GM18858 (cell line): ENCODE data around the gene PRADC1.
A peak's percentile ranks its signal among the peaks of the same experiment; 100 is the strongest.
"Not testable (repeated sequence)": the region's sequence is repeated elsewhere in the genome, so short reads cannot be mapped to it uniquely, and the experiment has no call there.

ENCODE experiments used
- ATAC-seq: cut with Tn5 transposase; IDR thresholded peaks from one replicate; pipeline ENCODE4 v1.9.1; 2021; ENCODE audit not compliant: unreplicated experiment

PRADC1 gene

GRCh38 chr2:73233154-73233931 is at the start of gene PRADC1:
Gene PRADC1 (minus strand): TSS chr2:73233239. CDS start chr2:73233160, 79 bp downstream.
- peak; percentile 91 for ATAC-seq

DNA sequence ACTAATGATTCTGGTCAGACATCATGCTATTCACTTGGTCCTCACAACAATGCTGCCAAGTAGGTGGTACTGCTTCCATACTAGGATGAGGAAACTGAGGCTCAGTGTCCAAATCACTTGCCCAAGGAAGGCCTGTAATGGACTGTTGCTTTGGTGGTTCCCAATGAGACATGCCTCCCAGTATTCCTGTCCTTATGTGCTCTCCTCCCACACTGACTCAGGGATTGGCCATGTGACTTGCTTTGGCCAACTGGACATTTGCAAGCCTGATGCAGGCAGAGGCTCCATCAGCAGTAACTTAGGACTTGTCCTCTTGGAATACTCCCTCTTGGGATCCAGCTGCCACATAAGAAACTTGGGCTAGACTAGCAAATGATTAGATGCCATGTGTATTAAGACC is 48.2 kb upstream of the PRADC1 start:
- no peak for ATAC-seq

GRCh38 chr2:73279852-73280251 is 46.8 kb upstream of the PRADC1 start:
- no peak for ATAC-seq

- no peak for ATAC-seq
These were observed 39.2 kb upstream of the PRADC1 start for GRCh38 chr2:73272270-73272669.

GRCh38 chr2:73269686-73270465 is 36.8 kb upstream of the PRADC1 start:
- ATAC-seq: no peak

DNA sequence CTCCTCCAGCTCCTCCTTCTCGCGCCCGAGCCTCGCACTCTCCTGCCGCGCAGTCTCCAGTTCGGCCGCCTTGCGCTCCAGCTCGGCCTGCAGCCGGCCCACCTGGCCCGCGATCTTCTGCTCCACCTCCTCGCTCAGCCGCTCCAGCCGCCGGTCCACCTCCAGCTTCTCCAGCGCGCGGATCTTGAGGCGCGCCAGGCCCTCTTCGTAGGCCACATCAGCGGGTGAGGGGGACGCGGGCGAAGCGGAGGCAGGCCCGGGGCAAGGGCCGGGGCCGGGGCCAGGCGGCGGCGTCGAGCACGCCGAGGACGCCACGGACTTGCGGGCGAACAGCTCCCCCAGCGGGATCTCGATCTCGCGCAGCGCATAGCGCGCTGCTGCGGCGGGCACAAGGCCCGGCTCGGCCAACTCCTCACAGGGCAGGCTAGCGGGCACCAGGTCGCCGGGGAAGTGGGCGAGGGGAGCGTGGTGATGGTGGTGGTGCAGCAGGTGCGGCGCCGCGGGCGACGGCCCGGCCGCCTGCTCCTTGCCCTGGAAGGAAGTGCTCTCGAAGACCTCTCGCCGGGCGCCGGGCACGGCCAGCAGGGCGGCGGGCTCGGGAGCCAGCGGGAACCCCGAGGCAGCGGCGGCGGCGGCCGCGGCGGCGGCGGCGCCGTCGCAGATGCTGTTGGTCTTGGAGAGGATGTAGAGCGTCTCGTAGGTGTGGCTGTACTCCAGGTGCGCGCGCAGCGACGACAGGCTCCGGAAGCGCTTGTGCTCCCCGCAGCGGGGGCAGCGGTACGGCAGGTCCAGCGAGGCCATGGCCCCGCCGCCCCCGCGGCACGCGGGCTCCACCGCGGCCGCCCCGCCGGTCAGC is 36.0 kb upstream of the PRADC1 start:
- ATAC-seq: no peak

DNA sequence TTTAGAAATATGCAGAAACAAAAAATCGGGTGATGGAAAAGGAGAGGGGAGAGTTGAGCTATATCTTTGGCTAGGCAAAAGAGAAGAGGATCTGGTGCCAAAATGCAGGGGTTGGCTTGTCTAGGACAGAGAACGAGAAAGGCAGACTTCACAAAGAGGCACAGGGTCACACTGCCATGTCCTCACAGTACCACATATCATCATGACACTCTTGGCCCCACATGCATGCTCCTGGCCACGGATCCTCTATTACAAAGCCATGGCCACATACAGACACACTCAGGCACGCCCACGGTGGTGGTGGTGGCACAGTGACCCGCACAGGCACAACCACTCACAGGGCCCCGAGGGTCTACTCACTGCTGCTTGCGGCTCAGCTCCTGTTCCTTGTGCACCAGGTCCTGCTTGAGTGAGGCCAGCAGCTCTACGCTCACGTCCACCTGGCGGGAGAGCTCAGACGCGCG is 35.4 kb upstream of the PRADC1 start:
- no peak for ATAC-seq

DNA sequence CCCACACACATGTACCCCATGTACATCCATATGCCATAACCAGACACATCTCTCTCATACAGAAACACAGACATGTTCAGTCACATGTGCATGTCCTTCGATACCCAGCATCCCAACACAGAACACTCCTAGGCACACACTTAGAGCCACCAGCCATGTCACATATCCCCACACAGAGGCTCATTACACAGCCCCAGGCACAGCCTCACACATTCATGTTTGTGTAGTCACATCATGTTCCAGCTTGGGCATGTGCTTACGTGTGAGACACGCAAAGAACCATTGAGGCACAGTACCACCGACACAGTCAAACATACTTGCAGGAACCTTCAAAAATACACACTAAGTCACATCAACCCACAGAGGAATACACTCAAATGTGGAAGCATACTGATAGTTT is 34.0 kb upstream of the PRADC1 start:
- no peak for ATAC-seq

DNA sequence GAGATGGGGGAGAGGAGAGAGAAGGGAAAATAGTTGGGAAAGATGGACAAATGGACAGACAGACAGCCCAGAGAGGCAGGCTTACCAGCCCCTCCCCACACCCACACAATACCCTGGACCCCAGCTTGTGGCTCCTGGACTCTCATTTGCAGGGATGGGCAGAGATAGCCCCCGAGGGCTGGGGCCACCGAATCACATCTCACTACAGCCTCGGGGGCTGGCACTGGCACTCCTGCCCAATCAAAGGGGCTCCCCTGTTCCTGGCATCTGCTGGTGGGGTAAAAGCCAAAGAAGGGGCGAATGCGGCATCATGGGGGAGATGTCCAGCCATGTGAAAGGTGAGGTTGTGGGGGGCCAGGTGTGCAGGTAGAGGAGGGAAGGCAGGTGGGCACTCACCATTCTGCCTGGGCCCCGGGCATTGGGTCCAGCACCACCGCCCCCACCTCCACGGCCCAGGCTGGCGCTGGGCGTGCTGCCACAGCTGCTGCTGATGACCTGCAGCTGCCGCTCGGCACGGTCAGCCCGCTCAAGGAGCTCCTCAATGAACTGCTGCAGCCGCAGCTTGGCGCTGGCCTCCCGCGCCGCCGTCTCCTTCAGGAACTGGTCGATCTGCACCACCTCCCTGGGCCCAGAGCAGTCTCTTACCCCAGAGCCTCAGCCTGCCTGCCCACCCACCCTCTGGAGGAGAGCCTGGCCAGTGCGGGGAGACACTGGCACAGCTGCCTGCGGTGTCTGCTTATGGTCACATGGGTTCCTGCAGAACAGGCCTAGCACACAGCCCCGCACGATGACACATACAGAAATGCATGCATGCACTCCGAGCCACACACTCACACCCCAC is 33.2 kb upstream of the PRADC1 start:
- ATAC-seq: no peak

DNA sequence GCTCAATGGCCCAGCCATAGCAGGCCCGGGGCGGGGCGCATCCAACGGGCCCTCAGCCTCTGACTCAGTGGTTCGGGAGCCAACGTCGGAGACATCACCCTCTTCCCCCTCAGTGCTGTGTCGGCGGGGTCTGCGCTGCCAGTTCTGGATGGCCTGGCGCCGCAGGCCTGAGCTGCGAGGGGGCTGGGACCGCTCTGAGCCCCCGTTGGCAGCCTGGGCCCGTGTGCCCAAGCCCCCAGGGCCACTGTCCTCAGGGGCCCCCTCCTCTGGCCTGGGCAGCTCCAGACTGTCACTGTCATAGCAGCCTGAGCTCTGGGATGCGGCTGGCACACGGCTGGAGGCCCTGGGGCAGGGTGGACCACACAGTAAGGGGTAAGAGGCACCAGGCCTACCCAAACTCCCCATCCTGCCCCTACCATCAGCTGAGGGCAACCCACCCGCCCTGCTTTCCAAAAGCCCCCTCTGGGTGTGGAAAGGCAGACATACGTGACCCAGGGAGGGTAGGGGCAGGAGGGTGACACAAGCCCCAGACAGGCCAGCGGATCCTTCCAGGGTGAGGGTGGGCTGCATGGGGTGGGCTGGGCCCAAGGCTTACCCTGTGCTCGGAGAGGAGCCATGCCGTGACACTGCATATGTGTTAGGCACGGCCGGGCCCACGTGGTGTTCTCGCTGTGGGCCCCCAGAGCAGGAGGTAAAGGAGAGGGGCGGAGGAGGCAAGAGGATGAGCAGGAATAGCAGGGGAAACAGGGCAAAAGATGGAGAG is 32.4 kb upstream of the PRADC1 start:
- no peak for ATAC-seq

DNA sequence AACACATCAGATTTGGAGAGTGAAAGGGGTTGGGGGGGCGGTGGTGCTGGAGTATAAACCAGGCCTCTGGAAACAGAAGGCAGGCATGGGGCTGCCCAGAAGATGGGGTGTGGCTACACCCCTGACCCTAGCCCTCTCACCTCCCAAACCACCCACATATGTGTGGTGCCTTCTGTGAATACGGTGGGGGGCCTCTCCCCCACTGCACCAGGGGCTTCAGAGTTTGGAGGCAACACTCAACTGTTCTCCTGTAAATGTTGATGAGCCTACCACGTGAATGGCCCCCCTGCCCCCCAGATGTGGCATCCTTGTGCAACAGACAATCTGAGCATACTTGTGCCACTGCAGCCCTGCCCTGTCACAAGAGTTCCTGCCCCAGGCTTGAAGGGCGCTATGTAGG is 31.7 kb upstream of the PRADC1 start:
- ATAC-seq: no peak

GRCh38 chr2:73264332-73264606 is 31.2 kb upstream of the PRADC1 start:
- no peak for ATAC-seq

DNA sequence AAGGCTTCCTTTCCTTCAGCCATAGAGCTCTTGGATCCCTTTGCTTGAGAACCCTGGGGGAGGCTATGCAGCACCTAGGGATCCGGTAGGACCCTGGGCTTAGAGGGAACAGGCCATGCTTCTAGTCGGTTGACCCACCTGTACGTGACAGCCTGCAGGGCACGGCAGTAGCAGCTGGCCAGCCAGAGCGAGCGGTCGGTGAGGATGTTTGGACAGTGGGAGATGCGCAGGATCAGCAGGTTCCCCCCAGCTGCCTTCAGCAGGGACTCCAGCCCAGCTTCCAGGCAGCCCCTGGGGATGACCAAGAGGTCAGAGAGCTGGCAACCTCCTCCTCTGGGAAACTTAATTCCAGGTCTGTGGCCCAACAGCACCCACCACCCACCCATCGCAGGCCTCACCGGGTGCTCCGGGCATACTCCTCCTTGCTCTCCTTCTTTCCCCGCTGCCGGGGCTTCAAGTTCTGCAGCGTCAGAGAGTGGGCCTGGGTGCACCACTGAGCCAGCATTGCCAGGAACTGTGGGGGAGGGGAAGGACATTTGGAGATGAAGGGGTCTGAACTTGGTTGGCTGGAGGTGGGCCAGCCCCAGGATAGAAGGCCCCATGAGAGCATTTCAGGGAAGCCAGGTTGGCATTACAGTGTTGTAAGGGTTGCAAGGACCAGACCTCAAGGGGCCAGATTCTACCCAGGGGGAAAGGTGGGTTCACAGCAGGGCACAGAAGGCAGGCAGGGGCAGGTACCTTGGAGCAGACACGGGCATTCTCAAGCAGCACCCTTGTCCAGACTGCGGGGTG is 30.7 kb upstream of the PRADC1 start:
- ATAC-seq: no peak

DNA sequence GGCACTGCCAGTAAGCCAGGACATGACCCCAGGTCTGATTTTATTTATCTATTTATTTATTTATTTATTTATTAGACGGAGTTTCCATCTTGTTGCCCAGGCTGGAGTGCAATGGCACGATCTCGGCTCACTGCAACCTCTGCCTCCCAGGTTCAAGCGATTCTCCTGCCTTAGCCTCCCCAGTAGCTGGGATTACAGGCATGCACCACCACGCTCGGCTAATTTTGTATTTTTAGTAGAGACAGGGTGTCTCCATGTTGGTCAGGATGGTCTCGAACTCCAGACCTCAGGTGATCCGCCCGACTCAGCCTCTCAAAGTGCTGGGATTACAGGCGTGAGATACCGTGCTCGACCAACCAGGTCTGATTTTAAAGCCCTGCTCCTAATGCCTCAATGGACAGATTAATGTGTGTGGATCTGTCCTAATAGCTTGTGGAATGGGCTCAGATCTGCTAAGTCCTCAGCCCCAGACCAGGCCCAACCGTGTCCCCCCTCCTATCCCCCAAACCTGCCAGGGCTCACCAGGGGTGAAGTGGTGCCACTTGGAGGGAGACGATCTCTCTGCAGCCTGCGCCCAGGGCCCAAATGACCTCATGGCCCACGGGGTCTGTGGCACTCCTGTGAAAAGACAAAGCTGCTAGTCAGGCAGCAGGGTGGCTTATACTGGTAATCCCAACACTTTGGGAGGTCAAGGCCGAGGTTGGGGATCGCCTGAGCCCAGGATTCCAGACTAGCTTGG is 29.8 kb upstream of the PRADC1 start:
- ATAC-seq: not testable (repeated sequence)

DNA sequence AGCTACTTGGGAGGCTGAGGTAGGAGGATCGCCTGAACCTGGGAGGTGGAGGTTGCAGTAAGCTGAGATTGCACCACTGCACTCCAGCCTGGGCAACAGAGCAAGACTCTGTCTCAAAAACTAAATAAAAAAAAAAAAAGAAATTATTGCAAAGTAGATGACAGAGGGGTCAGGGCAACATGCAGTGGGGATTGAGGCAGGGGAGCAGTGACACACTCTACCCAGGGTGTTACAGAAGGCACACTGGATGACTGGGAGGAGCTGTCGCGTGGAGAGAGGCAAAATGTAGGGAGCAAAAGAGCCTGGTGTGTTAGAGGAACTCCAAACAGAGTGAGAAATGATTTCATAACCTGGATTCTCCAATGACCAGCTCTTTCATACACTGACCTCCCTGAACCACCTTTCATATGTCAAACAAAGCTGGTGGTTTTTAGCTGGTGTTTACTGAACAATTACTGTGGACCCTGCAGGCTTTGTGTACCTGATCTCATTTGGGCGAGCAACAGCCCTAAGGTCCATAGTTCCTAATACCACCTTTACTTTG is 29.1 kb upstream of the PRADC1 start:
- no peak for ATAC-seq

GRCh38 chr2:73260338-73260984 is 27.4 kb upstream of the PRADC1 start:
- ATAC-seq: no peak

DNA sequence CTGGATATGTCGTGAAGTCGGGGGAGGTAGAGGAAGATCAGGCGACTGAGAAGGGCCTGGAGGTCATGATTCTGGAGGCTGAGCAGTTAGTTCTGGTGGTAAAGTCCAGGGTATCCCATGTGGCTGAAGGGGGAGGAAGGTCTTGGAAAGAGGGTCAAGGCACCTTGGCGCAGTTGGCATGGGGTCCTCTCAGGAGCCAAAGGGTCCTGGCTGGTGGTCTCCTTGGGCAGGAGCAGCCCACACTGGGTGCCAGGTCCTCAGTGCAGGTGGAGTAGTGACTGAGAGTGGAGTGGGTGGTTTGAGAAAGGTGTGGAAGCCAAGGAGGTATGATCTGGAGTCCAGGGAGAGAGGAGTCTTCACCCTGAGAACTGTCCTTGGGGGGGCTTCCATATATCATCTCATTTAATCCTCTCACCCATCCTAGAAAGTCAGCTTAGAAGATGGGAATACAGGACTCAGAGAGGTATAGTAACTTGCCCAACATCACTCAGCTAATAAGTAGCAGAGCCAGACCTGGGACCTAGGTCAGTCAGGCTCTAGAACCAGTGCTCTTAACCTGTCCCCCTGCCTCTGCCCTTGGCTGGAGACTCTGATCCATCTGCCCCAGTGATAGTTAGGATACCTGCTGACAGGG is 26.8 kb upstream of the PRADC1 start:
- no peak for ATAC-seq
